ENCODE data around the gene PIK3CD. TPM values are rescaled to one million over a fixed set of nuclear protein-coding genes. Genes with fewer than 3 reads are reported as not detected.

Gene PIK3CD
- total RNA-seq, 2 experiments from 2014 or later: 152 to 158 TPM

DNA sequence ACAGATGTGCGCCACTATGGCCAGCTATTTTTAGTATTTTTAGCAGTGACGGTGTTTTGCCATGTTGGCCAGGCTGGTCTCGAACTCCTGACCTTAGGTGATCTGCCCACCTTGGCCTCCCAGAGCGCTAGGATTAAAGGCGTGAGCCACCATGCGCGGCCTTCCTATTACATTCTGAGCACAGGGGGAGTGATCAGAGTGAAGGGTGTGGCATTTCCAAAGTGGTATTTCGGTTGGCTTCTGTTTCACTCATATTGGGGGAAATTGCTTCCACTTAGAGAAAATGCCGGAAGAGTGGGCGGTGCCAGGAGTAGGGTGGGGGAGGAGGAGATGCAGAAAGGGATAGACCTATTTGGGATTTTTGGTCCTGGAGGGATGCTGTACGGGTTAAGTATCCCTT, 4.3 kb downstream of the PIK3CD start:
- no peaks in the 10 kb centered on the region for H3K27me3 Mint-ChIP-seq
- no peaks in the 10 kb centered on the region for H3K9me3 Mint-ChIP-seq
- intact Hi-C loops (cut with micrococcal nuclease): loop anchor here (2.0 to 5.0 kb wide), 2 partner anchors 15 to 61 kb away; no protein-coding TSS in a partner anchor
- H3K36me3 Mint-ChIP-seq (ENCODE audit: low read depth): peaks cover 52% of the 10 kb centered on the region
- H3K4me3 Mint-ChIP-seq: peak overlapping the region; percentile 80
- TF ChIP-seq, protein P1, sequence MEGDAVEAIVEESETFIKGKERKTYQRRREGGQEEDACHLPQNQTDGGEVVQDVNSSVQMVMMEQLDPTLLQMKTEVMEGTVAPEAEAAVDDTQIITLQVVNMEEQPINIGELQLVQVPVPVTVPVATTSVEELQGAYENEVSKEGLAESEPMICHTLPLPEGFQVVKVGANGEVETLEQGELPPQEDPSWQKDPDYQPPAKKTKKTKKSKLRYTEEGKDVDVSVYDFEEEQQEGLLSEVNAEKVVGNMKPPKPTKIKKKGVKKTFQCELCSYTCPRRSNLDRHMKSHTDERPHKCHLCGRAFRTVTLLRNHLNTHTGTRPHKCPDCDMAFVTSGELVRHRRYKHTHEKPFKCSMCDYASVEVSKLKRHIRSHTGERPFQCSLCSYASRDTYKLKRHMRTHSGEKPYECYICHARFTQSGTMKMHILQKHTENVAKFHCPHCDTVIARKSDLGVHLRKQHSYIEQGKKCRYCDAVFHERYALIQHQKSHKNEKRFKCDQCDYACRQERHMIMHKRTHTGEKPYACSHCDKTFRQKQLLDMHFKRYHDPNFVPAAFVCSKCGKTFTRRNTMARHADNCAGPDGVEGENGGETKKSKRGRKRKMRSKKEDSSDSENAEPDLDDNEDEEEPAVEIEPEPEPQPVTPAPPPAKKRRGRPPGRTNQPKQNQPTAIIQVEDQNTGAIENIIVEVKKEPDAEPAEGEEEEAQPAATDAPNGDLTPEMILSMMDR (IDR thresholded peaks at IDR 0.05): no peak
- CTCF ChIA-PET: interaction anchor here (0.6 to 10.1 kb wide), 5 partner anchors 27 to 211 kb away, joined by 3 to 160 read pairs (median 4); no protein-coding TSS in a partner anchor
- DNase-seq (peak; percentile 53), ATAC-seq (no peak)
- peaks cover 66% of the 10 kb centered on the region for H3K4me1 Mint-ChIP-seq (ENCODE audit: low read depth)
- POLR2A ChIA-PET: interaction anchor here (1.4 to 11.7 kb wide), 8 partner anchors 12 to 66 kb away, joined by 4 to 335 read pairs (median 44); no protein-coding TSS in a partner anchor
- H3K27ac Mint-ChIP-seq: peak overlapping the region; percentile 96

DNA sequence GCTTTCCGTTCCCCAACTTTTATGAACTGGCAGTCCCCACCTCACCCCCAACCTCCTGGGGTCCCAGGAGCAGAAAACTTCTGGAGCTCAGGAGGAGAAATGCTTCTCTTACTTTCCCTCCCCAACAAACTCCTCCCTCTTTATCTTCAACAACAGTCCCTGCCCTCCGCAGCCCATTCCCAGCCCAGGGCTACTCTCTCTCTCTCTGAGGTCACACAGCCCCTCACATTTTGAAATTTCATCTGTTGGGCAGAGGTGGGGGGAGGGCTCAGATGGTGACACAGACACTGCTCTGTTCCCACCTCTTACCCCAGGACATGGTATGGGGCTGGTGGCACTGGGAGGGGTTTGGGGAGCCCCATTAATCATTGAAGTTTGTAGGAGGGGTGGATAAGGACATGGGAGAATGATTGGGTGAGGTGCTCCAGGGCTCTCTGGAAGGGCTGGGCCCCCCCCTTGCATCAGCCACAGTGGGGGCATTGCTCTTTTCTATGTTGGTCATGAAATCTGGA, 6.0 kb downstream of the PIK3CD start:
- TF ChIP-seq, protein P1 (IDR thresholded peaks at IDR 0.05): no peak
- Mint-ChIP-seq H3K36me3 (ENCODE audit: low read depth) (peaks cover 53% of the 10 kb centered on the region), H3K27me3 (no peaks in the 10 kb centered on the region), H3K27ac (peak overlapping the region; percentile 96), H3K4me3 (peak overlapping the region; percentile 80), H3K9me3 (no peaks in the 10 kb centered on the region), H3K4me1 (ENCODE audit: low read depth) (peaks cover 65% of the 10 kb centered on the region)
- ChIA-PET CTCF (interaction anchor here (1.6 to 10.1 kb wide), 2 partner anchors 29 to 58 kb away, joined by 4 to 160 read pairs; no protein-coding TSS in a partner anchor), POLR2A (interaction anchor here (0.9 to 11.7 kb wide), 4 partner anchors 24 to 142 kb away, joined by 3 to 335 read pairs (median 4); no protein-coding TSS in a partner anchor)
- intact Hi-C loops (cut with micrococcal nuclease): loop anchor here (5.0 kb wide), 1 partner anchor 60 kb away; no protein-coding TSS in a partner anchor
- DNase-seq (peak; percentile 73), ATAC-seq (peak; percentile 41)

DNA sequence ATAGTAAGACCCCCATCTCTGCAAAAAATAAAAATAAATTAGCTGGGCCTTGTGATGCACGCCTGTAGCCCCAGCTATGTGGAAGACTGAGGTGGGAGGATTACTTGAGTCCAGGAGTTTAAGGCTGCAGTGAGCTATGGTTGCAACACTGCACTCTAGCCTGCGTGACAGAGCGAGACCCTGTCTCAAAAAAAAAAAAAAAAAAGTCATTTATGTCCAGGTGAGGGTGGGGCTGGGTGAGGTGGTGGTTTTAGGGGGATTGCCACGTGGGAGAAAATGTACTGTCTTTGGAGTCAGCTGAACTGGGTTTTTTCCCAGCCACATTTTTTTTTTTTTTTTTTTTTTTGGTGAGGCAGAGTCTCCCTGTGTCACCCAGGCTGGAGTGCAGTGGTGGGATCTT, 6.7 kb downstream of the PIK3CD start:
- DNase-seq (peak; percentile 72), ATAC-seq (peak; percentile 21)
- ChIA-PET POLR2A (interaction anchor here (0.6 to 11.7 kb wide), 8 partner anchors 11 to 69 kb away, joined by 3 to 335 read pairs (median 4); no protein-coding TSS in a partner anchor), CTCF (interaction anchor here (0.9 to 10.1 kb wide), 2 partner anchors 8 to 29 kb away, joined by 3 to 160 read pairs; no protein-coding TSS in a partner anchor)
- H3K27ac Mint-ChIP-seq: peak overlapping the region; percentile 96
- H3K4me3 Mint-ChIP-seq: peak overlapping the region; percentile 80
- H3K4me1 Mint-ChIP-seq (ENCODE audit: low read depth): peaks cover 70% of the 10 kb centered on the region
- H3K27me3 Mint-ChIP-seq: no peaks in the 10 kb centered on the region
- H3K36me3 Mint-ChIP-seq (ENCODE audit: low read depth): peaks cover 53% of the 10 kb centered on the region
- intact Hi-C loops (cut with micrococcal nuclease): loop anchor here (5.0 kb wide), 1 partner anchor 59 kb away; no protein-coding TSS in a partner anchor
- H3K9me3 Mint-ChIP-seq: no peaks in the 10 kb centered on the region
- TF ChIP-seq, protein P1 (IDR thresholded peaks at IDR 0.05): no peak

DNA sequence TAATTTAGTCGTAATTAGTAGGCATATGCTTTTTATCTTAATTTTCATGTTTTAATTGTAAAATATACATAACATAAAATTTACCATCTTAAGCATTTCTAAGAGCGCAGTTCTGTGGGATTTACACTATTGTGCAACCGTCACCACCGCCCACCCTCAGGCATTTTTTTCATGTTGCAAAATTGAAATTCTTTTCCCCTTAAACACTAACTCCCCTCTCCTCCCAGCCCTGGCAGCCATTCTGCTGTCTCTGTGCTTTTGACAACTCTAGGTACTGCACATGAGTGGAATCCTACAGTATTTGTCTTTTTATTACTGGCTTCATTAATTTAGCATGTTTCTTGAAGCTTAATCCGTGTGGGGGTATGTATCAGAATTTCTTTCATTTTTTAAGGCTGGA, 7.8 kb downstream of the PIK3CD start:
- intact Hi-C loops (cut with micrococcal nuclease): loop anchor here (5.0 kb wide), 1 partner anchor 58 kb away; no protein-coding TSS in a partner anchor
- DNase-seq: peak; percentile 28
- TF ChIP-seq, protein P1 (IDR thresholded peaks at IDR 0.05): no peak
- CTCF ChIA-PET: interaction anchor here (0.9 to 10.1 kb wide), 4 partner anchors 7 to 48 kb away, joined by 3 to 160 read pairs (median 3); no protein-coding TSS in a partner anchor
- Mint-ChIP-seq H3K27me3 (no peaks in the 10 kb centered on the region), H3K27ac (peak overlapping the region; percentile 80), H3K9me3 (no peaks in the 10 kb centered on the region), H3K4me3 (peak overlapping the region; percentile 25), H3K4me1 (ENCODE audit: low read depth) (peaks cover 72% of the 10 kb centered on the region), H3K36me3 (ENCODE audit: low read depth) (peaks cover 50% of the 10 kb centered on the region)
- ATAC-seq: no peak
- POLR2A ChIA-PET: interaction anchor here (1.0 to 11.7 kb wide), 6 partner anchors 12 to 58 kb away, joined by 3 to 335 read pairs (median 4); no protein-coding TSS in a partner anchor

DNA sequence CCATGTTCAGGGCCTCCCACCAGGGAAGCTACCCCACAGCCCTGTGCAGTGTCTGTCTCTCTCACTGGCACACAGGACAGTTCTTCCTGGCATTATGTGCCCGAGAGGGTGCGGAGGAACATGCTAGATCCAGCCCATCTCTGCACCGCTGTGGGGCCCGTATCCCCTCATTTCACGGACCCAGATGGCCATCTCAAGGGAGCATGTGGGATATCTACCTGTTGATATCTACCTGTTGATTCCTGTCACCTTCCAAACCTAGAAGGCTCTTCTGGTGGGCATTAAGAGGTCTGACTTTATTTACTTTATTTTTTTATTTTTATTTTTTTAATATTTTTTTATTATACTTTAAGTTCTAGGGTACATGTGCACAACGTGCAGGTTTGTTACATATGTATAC, 11.7 kb downstream of the PIK3CD start:
- TF ChIP-seq, protein P1 (IDR thresholded peaks at IDR 0.05): no peak
- ATAC-seq (no peak), DNase-seq (no peak)
- H3K27ac Mint-ChIP-seq: peak overlapping the region; percentile 74
- peaks cover 66% of the 10 kb centered on the region for H3K4me1 Mint-ChIP-seq (ENCODE audit: low read depth)
- ChIA-PET POLR2A (interaction anchor here (0.7 kb wide), 1 partner anchor 44 kb away, joined by 3 read pairs; no protein-coding TSS in a partner anchor), CTCF (interaction anchor here (1.5 kb wide), 1 partner anchor 18 kb away, joined by 4 read pairs; no protein-coding TSS in a partner anchor)
- H3K27me3 Mint-ChIP-seq: no peaks in the 10 kb centered on the region
- H3K9me3 Mint-ChIP-seq: no peaks in the 10 kb centered on the region
- intact Hi-C loops (cut with micrococcal nuclease): no loop called here
- no peak overlapping the region for H3K4me3 Mint-ChIP-seq
- H3K36me3 Mint-ChIP-seq (ENCODE audit: low read depth): peaks cover 63% of the 10 kb centered on the region
